BE2C (cell line): Measurements from ENCODE around the gene SERPINE2.

Source experiments
- DNase-seq: peaks from one replicate; pipeline ENCODE4 v3.0.0-alpha.2; 2020
- H3K27me3 ChIP-seq: fragments of 250-450 bp; sonication (Bioruptor Pico); 2 replicates; pipeline ENCODE4 v1.5.1; 2020; ENCODE audit warnings: mild to moderate bottlenecking
- H3K36me3 ChIP-seq: fragments of 250-450 bp; sonication (Bioruptor Pico); 2 replicates; pipeline ENCODE4 v1.5.1; 2020; ENCODE audit warnings: mild to moderate bottlenecking
- H3K4me1 ChIP-seq: fragments of 250-450 bp; sonication (Bioruptor Pico); 2 replicates; pipeline ENCODE4 v1.5.1; 2020
- H3K4me3 ChIP-seq: 2 replicates; pipeline ENCODE4 v1.5.1; 2011; ENCODE audit warnings: low read depth, low read length
- H3K9me3 ChIP-seq: fragments of 250-450 bp; sonication (Bioruptor Pico); 2 replicates; pipeline ENCODE4 v1.5.1; 2020
- TF ChIP-seq, protein P1 (sequence below): IDR thresholded peaks from 2 replicates; pipeline ENCODE4 v1.5.1; 2012; ENCODE audit warnings: mild to moderate bottlenecking, low read depth, low read length

Gene SERPINE2

DNA sequence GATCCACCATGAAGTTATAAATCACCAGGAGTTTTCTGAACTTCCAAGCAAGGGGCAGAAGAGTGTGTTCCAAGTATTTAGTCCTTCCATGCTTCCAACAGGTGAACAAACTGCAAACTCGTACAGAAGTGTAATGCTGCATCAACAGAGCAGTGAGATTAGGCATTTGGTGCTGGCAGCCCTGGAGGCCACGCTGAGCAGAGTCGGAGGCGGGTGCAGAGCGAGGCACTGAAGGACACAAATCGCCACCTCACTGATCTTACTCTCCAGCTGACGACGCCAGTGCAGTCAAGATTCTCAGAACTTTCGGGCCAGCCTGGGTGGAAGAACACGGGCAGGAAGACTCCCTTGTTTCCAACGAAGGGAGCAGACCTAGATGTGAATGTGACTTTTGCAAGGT, 39.2 kb downstream of the SERPINE2 start:
- H3K27me3 ChIP-seq, result no peaks in the 10 kb centered on the region
- H3K4me1 ChIP-seq, result no peaks in the 10 kb centered on the region
- H3K36me3 ChIP-seq, result no peaks in the 10 kb centered on the region
- DNase-seq, result no peak
- no peak overlapping the region for H3K4me3 ChIP-seq
- H3K9me3 ChIP-seq, result no peaks in the 10 kb centered on the region
- TF ChIP-seq, protein P1, sequence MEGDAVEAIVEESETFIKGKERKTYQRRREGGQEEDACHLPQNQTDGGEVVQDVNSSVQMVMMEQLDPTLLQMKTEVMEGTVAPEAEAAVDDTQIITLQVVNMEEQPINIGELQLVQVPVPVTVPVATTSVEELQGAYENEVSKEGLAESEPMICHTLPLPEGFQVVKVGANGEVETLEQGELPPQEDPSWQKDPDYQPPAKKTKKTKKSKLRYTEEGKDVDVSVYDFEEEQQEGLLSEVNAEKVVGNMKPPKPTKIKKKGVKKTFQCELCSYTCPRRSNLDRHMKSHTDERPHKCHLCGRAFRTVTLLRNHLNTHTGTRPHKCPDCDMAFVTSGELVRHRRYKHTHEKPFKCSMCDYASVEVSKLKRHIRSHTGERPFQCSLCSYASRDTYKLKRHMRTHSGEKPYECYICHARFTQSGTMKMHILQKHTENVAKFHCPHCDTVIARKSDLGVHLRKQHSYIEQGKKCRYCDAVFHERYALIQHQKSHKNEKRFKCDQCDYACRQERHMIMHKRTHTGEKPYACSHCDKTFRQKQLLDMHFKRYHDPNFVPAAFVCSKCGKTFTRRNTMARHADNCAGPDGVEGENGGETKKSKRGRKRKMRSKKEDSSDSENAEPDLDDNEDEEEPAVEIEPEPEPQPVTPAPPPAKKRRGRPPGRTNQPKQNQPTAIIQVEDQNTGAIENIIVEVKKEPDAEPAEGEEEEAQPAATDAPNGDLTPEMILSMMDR, result no peak

DNA sequence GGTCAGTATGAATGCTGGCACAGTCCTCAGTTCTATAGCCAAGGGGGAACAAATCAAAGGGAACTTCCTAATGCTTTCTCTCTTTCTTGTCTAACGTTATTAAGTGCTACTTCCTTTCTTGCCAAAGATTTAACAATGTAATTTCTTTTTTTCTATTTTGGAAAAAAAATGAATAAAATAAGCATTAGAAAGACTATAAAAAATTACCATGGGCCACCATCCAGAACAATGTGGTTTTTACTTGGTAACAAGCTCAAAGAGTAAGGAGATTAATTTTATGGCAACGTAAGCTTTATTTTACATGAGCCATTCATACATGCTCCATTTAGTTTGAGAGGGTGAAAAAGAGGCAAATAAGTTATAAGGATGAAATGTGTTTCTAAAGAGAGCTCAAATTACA, 40.1 kb downstream of the SERPINE2 start:
- no peaks in the 10 kb centered on the region for H3K9me3 ChIP-seq
- DNase-seq, result no peak
- H3K36me3 ChIP-seq, result no peaks in the 10 kb centered on the region
- TF ChIP-seq, protein P1, result no peak
- H3K27me3 ChIP-seq, result no peaks in the 10 kb centered on the region
- no peaks in the 10 kb centered on the region for H3K4me1 ChIP-seq
- no peak overlapping the region for H3K4me3 ChIP-seq

DNA sequence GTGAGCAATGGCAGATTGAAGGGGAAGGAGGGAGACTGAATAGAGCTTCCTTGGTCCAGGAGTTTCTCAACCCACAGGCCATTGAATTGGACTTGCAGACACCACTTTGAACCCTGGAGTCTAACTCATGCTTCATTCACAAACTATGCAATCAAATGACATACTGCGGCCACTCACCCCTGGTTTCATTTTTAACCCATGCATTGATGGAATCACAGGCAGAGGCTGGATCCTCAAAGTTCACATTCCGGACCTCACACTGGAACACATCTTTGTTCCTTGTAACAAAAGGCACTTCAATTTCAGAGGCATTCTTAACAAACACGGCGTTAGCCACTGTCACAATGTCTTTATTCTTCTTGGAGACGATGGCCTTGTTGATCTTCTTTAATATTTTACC, 41.1 kb downstream of the SERPINE2 start:
- no peaks in the 10 kb centered on the region for H3K9me3 ChIP-seq
- no peaks in the 10 kb centered on the region for H3K27me3 ChIP-seq
- no peaks in the 10 kb centered on the region for H3K36me3 ChIP-seq
- H3K4me1 ChIP-seq, result no peaks in the 10 kb centered on the region
- TF ChIP-seq, protein P1, result no peak
- DNase-seq, result no peak
- no peak overlapping the region for H3K4me3 ChIP-seq

DNA sequence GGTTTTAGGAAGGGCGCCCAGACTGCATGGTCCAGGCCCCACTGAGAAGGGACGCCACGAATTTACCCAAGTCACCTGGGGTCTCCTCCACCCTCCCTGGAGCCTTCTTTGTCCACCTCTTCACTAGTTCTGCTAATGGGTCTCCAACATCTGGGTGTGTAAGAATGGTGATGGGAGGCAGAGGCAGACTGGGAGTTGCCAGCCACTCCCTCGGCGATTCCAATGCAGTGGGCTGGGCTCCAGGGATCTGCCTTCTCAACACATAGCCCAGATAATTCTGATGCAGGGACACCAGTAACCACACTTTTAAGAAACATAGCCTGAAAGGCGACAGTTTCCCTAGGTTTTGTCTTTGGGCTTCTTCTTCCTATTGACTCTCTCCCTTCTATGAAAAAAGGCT, 42.7 kb downstream of the SERPINE2 start:
- no peaks in the 10 kb centered on the region for H3K27me3 ChIP-seq
- no peak for DNase-seq
- no peaks in the 10 kb centered on the region for H3K4me1 ChIP-seq
- no peaks in the 10 kb centered on the region for H3K9me3 ChIP-seq
- no peaks in the 10 kb centered on the region for H3K36me3 ChIP-seq
- TF ChIP-seq, protein P1, result no peak
- no peak overlapping the region for H3K4me3 ChIP-seq

DNA sequence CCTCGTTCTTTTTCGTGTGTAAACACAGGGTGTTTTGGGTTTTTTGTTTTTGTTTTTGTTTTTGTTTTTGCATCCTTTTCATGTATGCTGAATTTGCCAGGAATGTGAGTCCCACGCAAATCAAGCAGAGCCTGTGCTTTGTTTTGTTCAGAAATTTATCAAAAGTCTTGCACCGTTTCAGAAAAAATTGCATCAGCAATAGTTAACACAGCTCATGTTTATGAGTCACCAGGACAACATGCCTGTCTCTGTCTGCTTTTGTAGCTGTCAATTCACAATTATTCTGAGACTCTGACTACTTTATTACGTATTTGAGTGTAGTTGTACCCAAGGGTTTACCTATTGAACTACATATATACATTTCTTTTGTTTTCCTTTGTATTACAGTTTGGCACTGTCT, 43.5 kb downstream of the SERPINE2 start:
- Histone ChIP-seq H3K36me3 (no peaks in the 10 kb centered on the region), H3K4me1 (no peaks in the 10 kb centered on the region), H3K27me3 (no peaks in the 10 kb centered on the region), H3K4me3 (no peak overlapping the region), H3K9me3 (no peaks in the 10 kb centered on the region)
- TF ChIP-seq, protein P1, result no peak
- no peak for DNase-seq

DNA sequence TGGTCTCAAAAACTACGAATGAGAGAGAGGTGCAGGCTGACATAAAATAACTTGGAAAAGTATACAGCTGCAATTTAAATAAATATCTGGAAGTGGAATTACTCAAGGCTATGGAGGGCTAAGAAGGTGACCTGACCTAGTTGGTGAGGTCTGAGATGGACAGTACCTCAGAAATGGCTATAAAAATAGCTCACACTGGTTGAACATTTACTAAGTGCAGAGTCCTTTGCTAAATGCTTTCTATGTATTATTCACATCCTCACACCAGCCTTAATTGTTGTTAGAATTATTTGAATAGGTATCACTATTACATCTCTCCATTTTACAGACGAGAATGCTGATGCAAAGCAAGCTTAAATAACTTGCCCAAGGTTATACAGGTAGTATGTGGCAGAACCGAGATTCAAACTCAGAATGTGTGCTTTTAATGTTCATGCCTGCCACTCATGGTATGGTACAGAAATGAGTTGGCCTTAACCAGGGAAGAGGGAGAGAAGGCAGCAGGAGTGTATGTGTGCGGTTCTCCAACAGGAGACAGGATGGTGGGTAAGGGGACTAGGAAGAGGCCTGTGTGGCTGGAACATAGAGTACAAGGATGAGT, 44.4 kb downstream of the SERPINE2 start:
- no peak for DNase-seq
- Histone ChIP-seq H3K36me3 (no peaks in the 10 kb centered on the region), H3K4me3 (no peak overlapping the region), H3K9me3 (no peaks in the 10 kb centered on the region), H3K27me3 (no peaks in the 10 kb centered on the region), H3K4me1 (no peaks in the 10 kb centered on the region)
- TF ChIP-seq, protein P1, result no peak
